Mesenteric fat pad (tissue), 1 donor: ENCODE data around the gene PARP8. TPM values are rescaled to one million over a fixed set of nuclear protein-coding genes. Genes with fewer than 3 reads are reported as not detected.
"Not testable (repeated sequence)": the region's sequence is repeated elsewhere in the genome, so short reads cannot be mapped to it uniquely, and the experiment has no call there.

Experiments
- DNase-seq: peaks from one replicate; pipeline ENCODE4 v3.0.0-alpha.2; 2020; ENCODE audit warnings: low spot score
- long read RNA-seq: library from polyadenylated mRNA; unstranded; transcript quantifications from one replicate; pipeline ENCODE4 v2.0.0, GENCODE V29; 2020
- total RNA-seq: library from RNA; stranded (reverse); fragmentation: NEBNext Ultra II Directional; extraction: Animal tissue kit (Norgen Biotek cat#: 25700); gene quantifications from one replicate; pipeline ENCODE4 v1.2.1, GENCODE V29; 2021
- donor health status: DM: yes; HTN: yes; CAD: no.

PARP8 gene
- total RNA-seq: 28.0 TPM
- long read RNA-seq, full-length matches to known transcripts: 5 of 16 reads
- long read RNA-seq, partial matches to known transcripts: 6 of 16 reads
- long read RNA-seq, other reads (novel, unspliced or antisense): 5 of 16 reads

GRCh38 chr5:50666261-50667022 lies at the start of gene PARP8:
TSS of gene PARP8 (plus strand) at chr5:50666637. CDS start at chr5:50667096, 459 bp downstream.
- no peak for DNase-seq

GRCh38 chr5:50623666-50624065 lies 42.8 kb upstream of the PARP8 start:
- DNase-seq: no peak

- DNase-seq: not testable (repeated sequence)
These were observed 31.6 kb upstream of the PARP8 start for GRCh38 chr5:50634866-50635265.

- not testable (repeated sequence) for DNase-seq
These were observed 28.9 kb upstream of the PARP8 start for GRCh38 chr5:50637576-50637975.

- no peak for DNase-seq
These were observed 19.8 kb upstream of the PARP8 start for GRCh38 chr5:50646591-50646990.

GRCh38 chr5:50647726-50648125 lies 18.7 kb upstream of the PARP8 start:
- DNase-seq: no peak

- DNase-seq: no peak
These were observed 12.5 kb upstream of the PARP8 start for GRCh38 chr5:50653946-50654345.

- no peak for DNase-seq
These were observed 11.2 kb upstream of the PARP8 start for GRCh38 chr5:50655067-50655809.

GRCh38 chr5:50655810-50656205 lies 10.6 kb upstream of the PARP8 start:
- no peak for DNase-seq

GRCh38 chr5:50657044-50657443 lies 9.4 kb upstream of the PARP8 start:
- no peak for DNase-seq

GRCh38 chr5:50658246-50658645 lies 8.2 kb upstream of the PARP8 start:
- DNase-seq: no peak

- no peak for DNase-seq
These were observed 2.8 kb upstream of the PARP8 start for GRCh38 chr5:50663636-50664035.

GRCh38 chr5:50665091-50665490 lies 1.3 kb upstream of the PARP8 start:
- no peak for DNase-seq

- DNase-seq: not testable (repeated sequence)
These were observed 655 bp upstream of the PARP8 start for GRCh38 chr5:50665761-50666202.

- DNase-seq: peak; percentile 91
These were observed 701 bp downstream of the PARP8 start for GRCh38 chr5:50667023-50667652.

- no peak for DNase-seq
These were observed 1.5 kb downstream of the PARP8 start for GRCh38 chr5:50667653-50668595.

GRCh38 chr5:50668636-50669035 lies 2.2 kb downstream of the PARP8 start:
- not testable (repeated sequence) for DNase-seq

GRCh38 chr5:50672663-50673062 lies 6.2 kb downstream of the PARP8 start:
- no peak for DNase-seq

- DNase-seq: not testable (repeated sequence)
These were observed 7.0 kb downstream of the PARP8 start for GRCh38 chr5:50673444-50673843.

GRCh38 chr5:50675385-50675784 lies 8.9 kb downstream of the PARP8 start:
- no peak for DNase-seq

- not testable (repeated sequence) for DNase-seq
These were observed 13.1 kb downstream of the PARP8 start for GRCh38 chr5:50679554-50679953.
